Vein endothelial cell (primary cell): ENCODE measurements around the gene PLOD1. TPM values are rescaled to one million over a fixed set of nuclear protein-coding genes. Genes with fewer than 3 reads are reported as not detected.

Source experiments
- small RNA-seq: library from RNA; depleted of rRNA; stranded (forward); fragments of <200 nt; gene quantifications from one replicate; pipeline ENCODE3, GENCODE V24; 2012
- total RNA-seq: library from RNA; depleted of rRNA; stranded (reverse); fragments of >200 nt; gene quantifications from 2 replicates; pipeline ENCODE4 v1.2.3, GENCODE V29; 2012

The PLOD1 gene
- 369 and 460 TPM in 2 replicates for total RNA-seq

DNA sequence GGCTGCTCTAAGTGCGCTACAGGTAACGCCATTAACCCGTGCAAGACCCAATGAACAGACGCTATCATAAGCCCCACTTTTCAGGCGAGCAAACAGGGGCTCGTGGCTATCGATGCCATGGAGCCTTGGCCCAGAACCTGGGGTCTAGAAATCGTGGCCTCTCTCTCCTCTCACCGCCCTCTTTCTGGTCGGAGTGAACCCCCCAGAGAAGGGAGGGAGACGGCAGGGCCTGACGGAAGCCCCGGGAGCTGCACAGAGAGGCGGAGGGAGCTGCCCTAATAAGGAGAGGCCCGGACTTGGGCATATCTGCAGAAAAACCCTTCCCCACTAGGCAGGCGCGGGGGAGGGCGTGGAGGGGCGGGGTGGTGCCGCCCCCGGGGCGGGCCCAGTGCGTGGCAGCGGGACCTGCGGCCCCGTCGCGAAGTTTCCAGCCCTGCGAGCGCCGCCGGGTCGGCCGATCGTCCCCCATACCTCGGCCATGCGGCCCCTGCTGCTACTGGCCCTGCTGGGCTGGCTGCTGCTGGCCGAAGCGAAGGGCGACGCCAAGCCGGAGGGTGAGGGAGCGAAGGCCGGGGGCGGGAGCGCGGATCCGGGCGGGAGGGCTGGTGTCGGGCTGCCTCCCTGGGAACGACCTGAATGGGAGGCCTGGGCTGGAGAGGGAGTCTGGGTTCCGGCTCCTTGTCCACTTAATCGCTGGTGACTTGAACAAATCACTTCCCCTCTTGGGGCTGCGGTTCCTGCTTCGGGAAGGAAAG, at the start of gene PLOD1:
Gene PLOD1, plus strand, starts transcription at position 416 of the 755 bp plus-strand sequence. Its CDS starts 63 bp downstream, at position 479.

DNA sequence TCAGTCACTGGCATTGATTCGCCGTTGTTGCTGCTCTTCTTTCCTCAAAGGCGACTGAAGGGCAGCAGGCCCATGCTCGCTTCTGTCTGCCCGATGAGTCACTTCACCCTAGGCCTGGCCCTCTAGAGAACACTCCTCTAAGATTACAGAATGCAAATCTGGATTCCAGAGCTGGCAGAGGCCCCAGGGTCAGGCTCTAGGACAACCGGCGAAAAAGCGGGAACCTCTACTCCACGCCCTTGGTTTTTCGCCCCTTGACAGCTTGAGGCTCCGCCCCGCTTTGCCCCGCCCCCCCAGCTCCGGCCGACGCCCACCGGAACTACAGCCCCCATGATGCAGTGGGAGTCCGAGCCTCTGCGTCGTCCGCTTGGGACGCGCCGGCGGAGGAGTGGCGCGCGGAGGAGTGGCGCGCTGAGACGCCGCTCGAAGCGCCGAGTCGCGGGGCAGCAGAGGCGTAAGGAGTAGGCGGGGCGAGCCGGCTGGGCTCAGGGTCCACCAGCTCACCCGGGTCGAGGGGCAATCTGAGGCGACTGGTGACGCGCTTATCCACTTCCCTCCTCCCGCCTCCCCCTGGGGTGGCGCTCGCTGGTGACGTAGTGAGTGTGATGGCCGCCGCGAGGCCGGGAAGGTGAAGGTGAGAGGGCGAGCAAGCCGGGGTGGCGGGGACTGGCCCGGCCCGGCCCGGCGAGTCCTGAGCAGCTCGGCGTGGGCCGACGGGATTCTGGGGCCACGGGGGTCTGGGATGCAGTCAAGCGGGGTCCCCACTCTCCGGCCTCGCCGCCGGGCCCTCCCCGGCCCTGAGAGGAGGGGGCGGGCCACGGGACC, 45.5 kb downstream of the PLOD1 start, which contains the start of gene MFN2:
Gene MFN2, plus strand, starts transcription at position 594 of the 825 bp plus-strand sequence. CDS start 8,725 bp downstream, outside the sequence.

Small RNAs within 50 kb of the gene (small RNA-seq; reads per million reads assigned to genes)
- gene AL096840.1 (not detected), gene RF00019 (not detected), gene RNU5E-4P (27.2 reads per million, percentile 98 among the genes with 10 or more reads in this experiment)

Other genes starting within 250 kb of the PLOD1 start
- gene DRAXIN, start 243.0 kb upstream of the PLOD1 start, total RNA-seq = 0.33 and 0.96 TPM in 2 replicates
- 42.9 and 50.6 TPM in 2 replicates for gene AGTRAP, start 198.6 kb upstream of the PLOD1 start, total RNA-seq
- not detected in 2 replicates for gene C1orf167, start 172.5 kb upstream of the PLOD1 start, total RNA-seq
- gene MTHFR, start 128.8 kb upstream of the PLOD1 start, total RNA-seq = 21.2 and 23.4 TPM in 2 replicates
- gene CLCN6, start 128.5 kb upstream of the PLOD1 start, total RNA-seq = 10.5 and 16.6 TPM in 2 replicates
- gene NPPA, start 86.9 kb upstream of the PLOD1 start, total RNA-seq = not detected in 2 replicates
- gene NPPB, start 75.8 kb upstream of the PLOD1 start, total RNA-seq = not detected in 2 replicates
- 84.7 and 104 TPM in 2 replicates for gene KIAA2013, start 8.3 kb upstream of the PLOD1 start, total RNA-seq
- 72.2 and 81.6 TPM in 2 replicates for gene MFN2, start 45.7 kb downstream of the PLOD1 start, total RNA-seq
- gene MIIP, start 84.8 kb downstream of the PLOD1 start, total RNA-seq = 29.1 and 34.3 TPM in 2 replicates
- 0.19 TPM in 1 of 2 replicates, not detected in the other for gene TNFRSF8, start 128.6 kb downstream of the PLOD1 start, total RNA-seq
- gene TNFRSF1B, start 232.3 kb downstream of the PLOD1 start, total RNA-seq = 38.6 and 40.5 TPM in 2 replicates